Measurements from ENCODE around the gene C1orf167. TPM values are rescaled to one million over a fixed set of nuclear protein-coding genes. Genes with fewer than 3 reads are reported as not detected.

The C1orf167 gene
- total and polyA plus RNA-seq, 2 donors from 2014 or later = 1.9 to 4.2 TPM

GRCh38 chr1:11833900-11834299, 71.9 kb downstream of the C1orf167 start:
- Histone ChIP-seq H3K27me3 (ENCODE audit: control insufficient read depth, insufficient read depth, low read length) (no peaks in the 10 kb centered on the region), H3K4me3 (ENCODE audit: low read length in 3 of 3) (no peak overlapping the region), H3K9me3 (ENCODE audit: control insufficient read depth in 2 of 3, insufficient read depth in 1 of 3, low read length in 3 of 3) (no peaks in the 10 kb centered on the region), H3K4me1 (ENCODE audit: control insufficient read depth in 2 of 3, insufficient read depth in 2 of 3, low read depth in 1 of 3, low read length in 3 of 3) (no peaks in the 10 kb centered on the region), H3K9ac (ENCODE audit: low read length in 3 of 3) (no peak overlapping the region), H3K36me3 (ENCODE audit: control insufficient read depth in 2 of 3, insufficient read depth in 3 of 3, low read length in 3 of 3) (peaks cover 11 to 62% (median 53%) of the 10 kb centered on the region in 3 donors), H3K27ac (ENCODE audit: low read depth in 2 of 2, low read length in 2 of 2) (no peak overlapping the region)
- TF ChIP-seq, protein P1, sequence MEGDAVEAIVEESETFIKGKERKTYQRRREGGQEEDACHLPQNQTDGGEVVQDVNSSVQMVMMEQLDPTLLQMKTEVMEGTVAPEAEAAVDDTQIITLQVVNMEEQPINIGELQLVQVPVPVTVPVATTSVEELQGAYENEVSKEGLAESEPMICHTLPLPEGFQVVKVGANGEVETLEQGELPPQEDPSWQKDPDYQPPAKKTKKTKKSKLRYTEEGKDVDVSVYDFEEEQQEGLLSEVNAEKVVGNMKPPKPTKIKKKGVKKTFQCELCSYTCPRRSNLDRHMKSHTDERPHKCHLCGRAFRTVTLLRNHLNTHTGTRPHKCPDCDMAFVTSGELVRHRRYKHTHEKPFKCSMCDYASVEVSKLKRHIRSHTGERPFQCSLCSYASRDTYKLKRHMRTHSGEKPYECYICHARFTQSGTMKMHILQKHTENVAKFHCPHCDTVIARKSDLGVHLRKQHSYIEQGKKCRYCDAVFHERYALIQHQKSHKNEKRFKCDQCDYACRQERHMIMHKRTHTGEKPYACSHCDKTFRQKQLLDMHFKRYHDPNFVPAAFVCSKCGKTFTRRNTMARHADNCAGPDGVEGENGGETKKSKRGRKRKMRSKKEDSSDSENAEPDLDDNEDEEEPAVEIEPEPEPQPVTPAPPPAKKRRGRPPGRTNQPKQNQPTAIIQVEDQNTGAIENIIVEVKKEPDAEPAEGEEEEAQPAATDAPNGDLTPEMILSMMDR (IDR thresholded peaks at IDR 0.05; ENCODE audit: borderline replicate concordance, extremely low read depth, insufficient read depth) = no peak
- FAIRE-seq (no peak), DNase-seq (no peak)
- intact Hi-C loops (cut with DNase I) = no loop called here

DNA sequence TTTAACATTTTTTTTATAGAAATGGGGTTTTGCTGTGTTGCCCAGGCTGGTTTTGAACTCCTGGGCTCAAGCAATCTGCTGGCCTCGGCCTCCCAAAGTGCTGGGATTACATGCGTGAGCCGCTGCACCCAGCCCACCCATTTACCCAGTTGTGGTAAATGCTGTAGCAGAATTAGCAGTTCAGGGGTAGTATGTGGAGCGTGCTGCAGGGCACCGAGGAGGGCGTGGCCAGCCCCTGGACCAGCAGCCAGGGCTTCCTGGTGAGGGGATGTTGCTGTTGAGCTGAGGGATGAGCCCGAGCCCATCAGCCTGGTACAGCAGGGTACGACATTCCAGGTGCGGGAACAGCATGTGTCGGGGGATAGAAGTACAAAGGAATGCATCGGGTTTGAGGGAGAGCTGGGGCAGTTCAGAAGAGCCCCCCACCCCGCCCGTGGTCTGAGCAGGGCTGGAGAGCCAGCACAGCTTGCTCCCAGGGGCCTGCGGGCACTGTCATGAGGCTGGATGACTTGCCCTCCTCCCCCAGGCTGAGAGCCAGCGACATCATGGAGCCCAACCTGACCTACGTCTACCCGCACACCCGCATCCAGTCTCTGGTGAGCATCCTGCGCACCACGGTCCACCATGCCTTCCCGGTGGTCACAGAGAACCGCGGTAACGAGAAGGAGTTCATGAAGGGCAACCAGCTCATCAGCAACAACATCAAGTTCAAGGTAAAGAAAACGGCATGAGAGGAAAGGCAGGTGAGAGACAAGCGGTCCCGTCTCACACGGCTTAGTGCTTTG, 73.6 kb downstream of the C1orf167 start:
- no peaks in the 10 kb centered on the region for H3K9me3 ChIP-seq (ENCODE audit: control insufficient read depth in 2 of 3, insufficient read depth in 1 of 3, low read length in 3 of 3)
- no peak for FAIRE-seq

DNA sequence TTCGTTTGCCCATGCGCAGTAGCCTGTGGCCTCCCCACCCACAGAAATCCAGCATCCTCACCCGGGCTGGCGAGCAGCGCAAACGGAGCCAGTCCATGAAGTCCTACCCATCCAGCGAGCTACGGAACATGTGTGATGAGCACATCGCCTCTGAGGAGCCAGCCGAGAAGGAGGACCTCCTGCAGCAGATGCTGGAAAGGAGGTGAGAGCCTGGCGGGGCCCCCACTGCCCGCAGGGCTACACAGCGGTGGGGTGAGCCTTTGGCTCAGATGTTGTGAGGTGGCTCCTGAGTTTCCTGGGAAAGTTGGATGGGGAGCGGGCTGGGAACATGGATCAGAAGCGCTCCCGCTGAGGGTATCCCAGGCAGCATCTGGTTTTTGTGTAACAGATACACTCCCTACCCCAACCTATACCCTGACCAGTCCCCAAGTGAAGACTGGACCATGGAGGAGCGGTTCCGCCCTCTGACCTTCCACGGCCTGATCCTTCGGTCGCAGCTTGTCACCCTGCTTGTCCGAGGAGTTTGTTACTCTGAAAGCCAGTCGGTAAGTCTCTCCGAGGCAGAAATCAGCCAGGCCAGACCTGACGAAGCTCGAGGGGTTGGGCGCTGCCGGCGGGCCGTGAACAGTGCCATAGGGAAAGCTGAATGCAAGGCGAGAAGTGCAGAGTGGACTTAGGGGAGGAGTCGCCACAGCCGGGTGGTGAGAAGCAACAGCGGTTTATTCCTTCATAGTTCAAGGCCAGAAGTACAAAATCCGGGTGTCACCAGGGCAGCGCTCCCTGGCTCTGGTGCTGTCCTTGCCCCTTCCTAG, 75.2 kb downstream of the C1orf167 start:
- TF ChIP-seq, protein P1 (IDR thresholded peaks at IDR 0.05; ENCODE audit: borderline replicate concordance, extremely low read depth, insufficient read depth) = no peak
- Histone ChIP-seq H3K9ac (ENCODE audit: low read length in 3 of 3) (no peak overlapping the region), H3K4me1 (ENCODE audit: control insufficient read depth in 2 of 3, insufficient read depth in 2 of 3, low read depth in 1 of 3, low read length in 3 of 3) (no peaks in the 10 kb centered on the region), H3K9me3 (ENCODE audit: control insufficient read depth in 2 of 3, insufficient read depth in 1 of 3, low read length in 3 of 3) (no peaks in the 10 kb centered on the region), H3K4me3 (ENCODE audit: low read length in 3 of 3) (no peak overlapping the region), H3K27me3 (ENCODE audit: control insufficient read depth, insufficient read depth, low read length) (no peaks in the 10 kb centered on the region), H3K27ac (ENCODE audit: low read depth in 2 of 2, low read length in 2 of 2) (no peak overlapping the region), H3K36me3 (ENCODE audit: control insufficient read depth in 2 of 3, insufficient read depth in 3 of 3, low read length in 3 of 3) (peaks cover 18 to 76% (median 67%) of the 10 kb centered on the region in 3 donors)
- intact Hi-C loops (cut with DNase I) = loop anchor here (5.0 kb wide), 1 partner anchor 55 kb away; no protein-coding TSS in a partner anchor
- DNase-seq (peak in 1 of 5 donors; percentile 62), FAIRE-seq (no peak)

More for the DNA sequence above, 73.6 kb downstream of the C1orf167 start:
- no peak overlapping the region for H3K27ac ChIP-seq (ENCODE audit: low read depth in 2 of 2, low read length in 2 of 2)
- H3K36me3 ChIP-seq (ENCODE audit: control insufficient read depth in 2 of 3, insufficient read depth in 3 of 3, low read length in 3 of 3) = peaks cover 15 to 63% (median 55%) of the 10 kb centered on the region in 3 donors
- DNase-seq = peak in 1 of 5 donors; percentile 56
- no peaks in the 10 kb centered on the region for H3K27me3 ChIP-seq (ENCODE audit: control insufficient read depth, insufficient read depth, low read length)
- TF ChIP-seq, protein P1 (IDR thresholded peaks at IDR 0.05; ENCODE audit: borderline replicate concordance, extremely low read depth, insufficient read depth) = no peak
- no peak overlapping the region for H3K4me3 ChIP-seq (ENCODE audit: low read length in 3 of 3)
- H3K4me1 ChIP-seq (ENCODE audit: control insufficient read depth in 2 of 3, insufficient read depth in 2 of 3, low read depth in 1 of 3, low read length in 3 of 3) = no peaks in the 10 kb centered on the region
- no peak overlapping the region for H3K9ac ChIP-seq (ENCODE audit: low read length in 3 of 3)
- intact Hi-C loops (cut with DNase I) = loop anchor here (5.0 kb wide), 1 partner anchor 57 kb away; no protein-coding TSS in a partner anchor
